K562 (cell line): ENCODE data around the gene TNFAIP8L1. TPM values are rescaled to one million over a fixed set of nuclear protein-coding genes. Genes with fewer than 3 reads are reported as not detected.

ENCODE experiments used
- BCOR ChIP-seq: fragments of 450-650 bp; IDR thresholded peaks from 2 replicates; pipeline ENCODE4 v1.6.1; 2016
- BRF1 ChIP-seq: IDR thresholded peaks from 3 replicates; pipeline ENCODE4 v1.6.1; 2011; ENCODE audit warnings: borderline replicate concordance, mild to moderate bottlenecking; ENCODE audit not compliant: insufficient read length; ENCODE audit errors: extremely low read depth
- CHD2 ChIP-seq: IDR thresholded peaks from 2 replicates; pipeline ENCODE4 v1.6.1; 2011; ENCODE audit warnings: low read depth, low read length
- E2F6 ChIP-seq, 2 experiments: IDR thresholded peaks; 2 replicates each; pipeline ENCODE4 v1.6.1; 2011; ENCODE audit warnings: borderline replicate concordance in 1 of 2, control low read depth in 1 of 2, low read depth in 1 of 2, low read length in 1 of 2, mild to moderate bottlenecking in 1 of 2, mixed read lengths in 1 of 2, moderate library complexity in 1 of 2; ENCODE audit not compliant: insufficient read depth in 1 of 2, insufficient read length in 1 of 2, poor library complexity in 1 of 2, severe bottlenecking in 1 of 2; ENCODE audit errors: extremely low read depth in 1 of 2
- MEIS2 ChIP-seq: fragments of 450-650 bp; IDR thresholded peaks from 2 replicates; pipeline ENCODE4 v1.6.1; 2014; ENCODE audit warnings: mild to moderate bottlenecking; ENCODE audit not compliant: partially characterized antibody
- MYNN ChIP-seq, 2 experiments: sonication (generic); formaldehyde crosslinking in 1 of 2; IDR thresholded peaks; 2 replicates each; pipeline versions ENCODE4 v1.5.0 to v1.6.1; 2016 to 2020; ENCODE audit warnings: antibody characterized with exemption in 1 of 2, missing genetic modification reagents in 1 of 2
- PATZ1 ChIP-seq: fragments of 250-450 bp; sonication (Bioruptor Pico); IDR thresholded peaks from 2 replicates; pipeline ENCODE4 v1.5.0; 2020; ENCODE audit warnings: mild to moderate bottlenecking, borderline replicate concordance
- RAD21 ChIP-seq, 2 experiments: fragments of 250-450 bp in 1 of 2; fragments of 450-650 bp in 1 of 2; sonication (Bioruptor Pico) in 1 of 2; formaldehyde crosslinking in 1 of 2; IDR thresholded peaks in 1 of 2; conservative IDR thresholded peaks in 1 of 2; 2 replicates each; pipeline versions ENCODE4 v1.4.0 to v1.8.0; 2020 to 2022; ENCODE audit warnings: mild to moderate bottlenecking in 2 of 2, moderate library complexity in 1 of 2
- RBM14 ChIP-seq: fragments of 200-400 bp; formaldehyde crosslinking; IDR thresholded peaks from 2 replicates; pipeline ENCODE4 v1.6.1; 2018; ENCODE audit warnings: low read depth, mild to moderate bottlenecking, low read length, moderate library complexity, borderline replicate concordance; ENCODE audit not compliant: insufficient read depth
- TOE1 ChIP-seq, 2 experiments: fragments of 450-650 bp in 1 of 2; sonication (generic) in 1 of 2; formaldehyde crosslinking in 1 of 2; IDR thresholded peaks; 2 replicates each; pipeline versions ENCODE4 v1.7.1 to v1.8.0; 2016 to 2022; ENCODE audit warnings: borderline replicate concordance in 2 of 2, mild to moderate bottlenecking in 2 of 2, antibody characterized with exemption in 1 of 2, inconsistent platforms in 1 of 2, low read depth in 1 of 2, missing genetic modification reagents in 1 of 2, moderate library complexity in 1 of 2
- TSC22D4 ChIP-seq: fragments of 450-650 bp; IDR thresholded peaks from 2 replicates; pipeline ENCODE4 v1.6.1; 2016; ENCODE audit warnings: missing genetic modification characterization, missing biosample characterization, control low read depth
- WHSC1 ChIP-seq: IDR thresholded peaks from one replicate; pipeline ENCODE4 v1.6.1; 2012; ENCODE audit warnings: low read length, control low read depth, inconsistent platforms
- XRCC5 ChIP-seq: fragments of 200-400 bp; formaldehyde crosslinking; IDR thresholded peaks from 2 replicates; pipeline ENCODE4 v1.6.1; 2017; ENCODE audit warnings: low read depth, mild to moderate bottlenecking, low read length
- ZBTB34 ChIP-seq: fragments of 250-450 bp; sonication (Bioruptor Pico); IDR thresholded peaks from 2 replicates; pipeline ENCODE4 v1.8.0; 2021; ENCODE audit warnings: mild to moderate bottlenecking, moderate library complexity
- ZBTB7A ChIP-seq: IDR thresholded peaks from 2 replicates; pipeline ENCODE4 v1.6.1; 2011; ENCODE audit warnings: low read depth, mild to moderate bottlenecking, low read length, moderate library complexity, borderline replicate concordance; ENCODE audit not compliant: control insufficient read depth
- polyA plus RNA-seq, 8 experiments: library from polyadenylated mRNA; depleted of rRNA in 4 of 8; stranded (reverse) in 5 of 8; unstranded in 3 of 8; fragments of >200 nt; fragmentation: Nextera tagmentation in 2 of 8; fragmentation: Illumina TruSeq in 1 of 8; extraction: Ambion mirVana in 2 of 8; extraction: Trizol in 1 of 8; gene quantifications; 2 replicates each; pipeline versions ENCODE4 v1.2.1 to v1.2.3, GENCODE V29; 2011 to 2014; ENCODE audit warnings: inconsistent platforms in 1 of 8, missing spikeins in 1 of 8
- total RNA-seq, 7 experiments: library from RNA; depleted of rRNA in 6 of 7; stranded (reverse); fragments of >200 nt in 6 of 7; fragmentation: Illumina TruSeq in 2 of 7; extraction: Trizol in 2 of 7; gene quantifications; 2 replicates each; pipeline versions ENCODE4 v1.2.1 to v1.2.3, GENCODE V29; 2011 to 2021; ENCODE audit warnings: low replicate concordance in 1 of 7

Gene TNFAIP8L1
- total and polyA plus RNA-seq, 9 of the 15 experiments (the other 6 are each of a cell fraction or from before 2014, with no cell fraction given), result 0.69 to 9.3 (median 4.9) TPM

- TF ChIP-seq ZBTB34 (CRISPR knock-in tag) (no peak), PATZ1 (no peak), E2F6 (IDR thresholded peaks at IDR 0.05; ENCODE audit: borderline replicate concordance in 1 of 2, extremely low read depth in 1 of 2, insufficient read depth in 1 of 2, insufficient read length in 1 of 2, low read depth in 1 of 2, low read length in 1 of 2, poor library complexity in 1 of 2, severe bottlenecking in 1 of 2) (peak in 1 of 2 experiments; percentile 19), TOE1 (IDR thresholded peaks at IDR 0.05; ENCODE audit: borderline replicate concordance) (0 out of 2 replicates have a peak, but pooled peaks have one; percentile 21), TOE1 (CRISPR knock-in tag; IDR thresholded peaks at IDR 0.05; ENCODE audit: borderline replicate concordance, low read depth) (no peak), XRCC5 (no peak), TSC22D4 (no peak), MEIS2 (peak; percentile 56), ZBTB7A (peak; percentile 89), CHD2 (no peak), BRF1 (no peak), BCOR (peak; percentile 59), RBM14 (no peak), RAD21 (CRISPR knock-in tag; conservative IDR thresholded peaks at IDR 0.05 in 1 of 2, IDR thresholded peaks at IDR 0.05 in 1 of 2) (peak in 1 of 2 experiments; percentile 61; a peak in 2 of 4 replicates), MYNN (IDR thresholded peaks at IDR 0.05) (no peak), MYNN (CRISPR knock-in tag; IDR thresholded peaks at IDR 0.05) (no peak), WHSC1 (no peak)
Observed at GRCh38 chr19:4589579-4590410, 49.5 kb upstream of the TNFAIP8L1 start (continued).
